Tibial artery (tissue), 4 donors: Measurements from ENCODE around the gene LCMT2.

Experiments
- DNase-seq, 2 donors: peaks; one replicate each; pipeline ENCODE4 v3.0.0-alpha.2; 2019
- H3K27ac ChIP-seq, 2 donors: fragments of 200-600 bp; sonication (generic) in 1 of 2; 1 replicate in 1 of 2; 2 replicates in 1 of 2; pipeline ENCODE4 v1.5.1; 2018 to 2019; ENCODE audit warnings: mild to moderate bottlenecking in 1 of 2
- H3K27me3 ChIP-seq, 2 donors: fragments of 200-600 bp; sonication (generic) in 1 of 2; one replicate each; pipeline versions ENCODE4 v1.5.1 to v1.6.0; 2016 to 2019
- H3K36me3 ChIP-seq, 3 donors: fragments of 200-600 bp; sonication (generic) in 2 of 3; one replicate each; pipeline ENCODE4 v1.5.1; 2016 to 2019; ENCODE audit warnings: mild to moderate bottlenecking in 2 of 3
- H3K4me1 ChIP-seq, 4 donors: fragments of 200-600 bp; sonication (generic) in 2 of 4; 1 replicate in 3 of 4; 2 replicates in 1 of 4; pipeline ENCODE4 v1.5.1; 2016 to 2019
- H3K4me3 ChIP-seq, 2 donors: fragments of 200-600 bp; sonication (generic) in 1 of 2; 1 replicate in 1 of 2; 2 replicates in 1 of 2; pipeline ENCODE4 v1.5.1; 2018 to 2019; ENCODE audit warnings: mild to moderate bottlenecking in 2 of 2
- H3K9me3 ChIP-seq, 3 donors: fragments of 200-600 bp; sonication (generic) in 1 of 3; one replicate each; pipeline ENCODE4 v1.5.1; 2016 to 2019
- CTCF ChIP-seq, 2 experiments: fragments of 200-600 bp in 1 of 2; fragments of 450-650 bp in 1 of 2; IDR thresholded peaks; one replicate each; pipeline ENCODE4 v1.5.1; 2017 to 2019; ENCODE audit warnings: antibody characterized with exemption in 2 of 2, mild to moderate bottlenecking in 1 of 2, moderate library complexity in 1 of 2
- intact Hi-C: fragments of 100-400 bp; cut with DNase I; formaldehyde crosslinking; loops from one replicate; pipeline ENCODE4 v1.15.0; 2023; ENCODE audit warnings: low total_unique reads

The LCMT2 gene

DNA sequence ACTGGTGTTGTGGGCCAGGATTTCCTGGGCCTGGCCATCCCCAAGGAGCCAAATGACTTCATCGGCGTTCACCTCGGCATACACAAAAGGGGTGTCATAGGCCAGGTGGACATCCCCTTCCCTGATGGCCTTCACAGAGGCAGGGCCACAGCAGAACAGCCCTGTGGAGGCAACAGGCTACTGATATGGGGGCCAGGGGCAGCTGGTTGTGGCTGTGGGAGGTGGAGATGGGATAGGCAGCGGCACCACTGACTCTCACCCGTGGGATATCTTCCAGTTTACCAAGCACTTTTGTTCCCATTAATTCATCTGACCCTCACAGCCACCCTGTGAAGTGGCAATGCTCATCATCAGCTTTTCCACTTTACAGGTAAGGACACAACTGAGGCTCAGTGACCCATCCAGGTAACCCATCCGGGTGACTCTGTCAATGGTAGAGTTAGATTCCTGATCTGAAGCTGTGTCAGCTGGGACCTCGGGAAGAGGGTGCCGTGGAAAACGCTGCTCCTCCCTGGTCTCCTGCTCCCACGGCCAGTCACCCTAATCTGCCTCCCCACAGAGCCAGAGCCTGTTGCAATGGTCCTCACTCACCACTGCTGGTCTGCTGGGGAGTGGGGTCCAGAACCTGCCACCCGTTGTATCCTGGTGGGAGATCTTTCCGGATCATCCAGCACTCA, 48.3 kb downstream of the LCMT2 start:
- peaks cover 0 to 26% of the 10 kb centered on the region in 2 donors for H3K27me3 ChIP-seq
- no peaks in the 10 kb centered on the region for H3K36me3 ChIP-seq
- no peak for DNase-seq
- TF ChIP-seq CTCF (IDR thresholded peaks at IDR 0.05): no peak
- H3K4me1 ChIP-seq: no peaks in the 10 kb centered on the region
- H3K27ac ChIP-seq: no peak overlapping the region
- H3K9me3 ChIP-seq: no peaks in the 10 kb centered on the region
- H3K4me3 ChIP-seq: no peak overlapping the region
- intact Hi-C loops: loop anchor here (5.0 to 10.0 kb wide), 2 partner anchors 55 to 87 kb away; no protein-coding TSS in a partner anchor

GRCh38 chr15:43280996-43281395, 49.4 kb downstream of the LCMT2 start:
- no peak overlapping the region for H3K27ac ChIP-seq
- no peaks in the 10 kb centered on the region for H3K4me1 ChIP-seq
- peaks cover 0 to 31% of the 10 kb centered on the region in 2 donors for H3K27me3 ChIP-seq
- no peaks in the 10 kb centered on the region for H3K9me3 ChIP-seq
- intact Hi-C loops: loop anchor here (5.0 to 10.0 kb wide), 2 partner anchors 54 to 86 kb away; no protein-coding TSS in a partner anchor
- no peaks in the 10 kb centered on the region for H3K36me3 ChIP-seq
- no peak for DNase-seq
- H3K4me3 ChIP-seq: no peak overlapping the region
- TF ChIP-seq CTCF (IDR thresholded peaks at IDR 0.05): no peak

- Histone ChIP-seq H3K4me3 (no peak overlapping the region), H3K27me3 (peaks cover 0 to 38% of the 10 kb centered on the region in 2 donors), H3K27ac (no peak overlapping the region), H3K4me1 (no peaks in the 10 kb centered on the region), H3K9me3 (no peaks in the 10 kb centered on the region), H3K36me3 (no peaks in the 10 kb centered on the region)
- DNase-seq: no peak
- intact Hi-C loops: no loop called here
- TF ChIP-seq CTCF (IDR thresholded peaks at IDR 0.05): no peak
Measured at GRCh38 chr15:43279496-43279895, 50.9 kb downstream of the LCMT2 start.

DNA sequence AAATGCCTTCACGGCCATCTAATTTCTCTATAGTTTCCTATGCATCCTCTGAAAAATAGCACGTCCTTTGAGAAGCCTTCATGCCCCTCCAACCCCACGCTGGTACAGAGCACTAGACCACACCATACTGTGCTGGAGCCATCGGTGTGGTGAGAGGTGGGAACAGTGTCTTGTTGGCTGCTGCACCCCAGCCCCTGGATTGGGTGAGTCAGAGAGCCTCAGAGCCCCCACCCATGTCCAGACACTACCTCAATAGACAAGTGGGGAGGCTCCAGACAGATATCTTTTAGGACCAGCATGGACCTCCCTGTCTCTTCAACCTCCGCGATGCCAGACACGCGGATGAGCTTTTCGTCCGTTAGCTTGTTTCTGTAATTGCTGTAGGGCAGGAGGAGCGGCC, 51.5 kb downstream of the LCMT2 start:
- intact Hi-C loops: no loop called here
- TF ChIP-seq CTCF (IDR thresholded peaks at IDR 0.05): no peak

DNA sequence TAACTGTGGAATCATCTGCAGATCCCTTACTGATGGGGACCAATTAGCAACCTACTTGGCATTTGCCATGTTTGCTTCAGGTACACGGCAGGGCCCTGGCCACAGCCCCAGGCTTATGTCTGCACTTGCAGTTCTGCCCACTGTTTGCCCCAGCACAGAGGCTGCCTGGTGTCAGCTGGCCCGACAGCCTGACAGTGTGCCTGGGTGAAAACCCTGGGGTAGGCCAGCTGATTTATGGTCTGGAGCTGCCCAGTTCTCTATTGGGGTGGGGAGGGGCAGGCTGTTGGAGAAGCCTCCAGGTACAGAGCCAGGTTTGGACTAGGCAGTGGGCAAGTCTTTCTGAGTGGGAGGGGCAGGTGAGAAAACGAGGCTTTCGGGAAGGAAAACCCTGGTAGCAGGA, 52.5 kb downstream of the LCMT2 start:
- no peaks in the 10 kb centered on the region for H3K4me1 ChIP-seq
- no peak for TF ChIP-seq CTCF (IDR thresholded peaks at IDR 0.05)
- H3K27ac ChIP-seq: no peak overlapping the region
- H3K27me3 ChIP-seq: peaks cover 0 to 41% of the 10 kb centered on the region in 2 donors
- no peaks in the 10 kb centered on the region for H3K9me3 ChIP-seq
- no peak overlapping the region for H3K4me3 ChIP-seq
- no peaks in the 10 kb centered on the region for H3K36me3 ChIP-seq
- DNase-seq: no peak
- intact Hi-C loops: no loop called here

More for the DNA sequence above, 51.5 kb downstream of the LCMT2 start:
- no peak overlapping the region for H3K4me3 ChIP-seq
- no peak overlapping the region for H3K27ac ChIP-seq
- DNase-seq: no peak
- no peaks in the 10 kb centered on the region for H3K9me3 ChIP-seq
- peaks cover 0 to 41% of the 10 kb centered on the region in 2 donors for H3K27me3 ChIP-seq
- H3K4me1 ChIP-seq: no peaks in the 10 kb centered on the region
- H3K36me3 ChIP-seq: no peaks in the 10 kb centered on the region
